ENCODE measurements around the gene DSCAML1.
"Not testable (repeated sequence)": the region's sequence is repeated elsewhere in the genome, so short reads cannot be mapped to it uniquely, and the experiment has no call there.

Gene DSCAML1

GRCh38 chr11:117423046-117423575, 373.9 kb downstream of the DSCAML1 start:
- in situ Hi-C loops (cut with MboI; ENCODE audit: low sequenced_read_pairs) = no loop called here

- in situ Hi-C loops (cut with MboI; ENCODE audit: low sequenced_read_pairs) = no loop called here
These were observed 375.5 kb downstream of the DSCAML1 start for GRCh38 chr11:117421476-117421875.

GRCh38 chr11:117421041-117421440, 376.0 kb downstream of the DSCAML1 start:
- in situ Hi-C loops (cut with MboI; ENCODE audit: low sequenced_read_pairs) = no loop called here

DNA sequence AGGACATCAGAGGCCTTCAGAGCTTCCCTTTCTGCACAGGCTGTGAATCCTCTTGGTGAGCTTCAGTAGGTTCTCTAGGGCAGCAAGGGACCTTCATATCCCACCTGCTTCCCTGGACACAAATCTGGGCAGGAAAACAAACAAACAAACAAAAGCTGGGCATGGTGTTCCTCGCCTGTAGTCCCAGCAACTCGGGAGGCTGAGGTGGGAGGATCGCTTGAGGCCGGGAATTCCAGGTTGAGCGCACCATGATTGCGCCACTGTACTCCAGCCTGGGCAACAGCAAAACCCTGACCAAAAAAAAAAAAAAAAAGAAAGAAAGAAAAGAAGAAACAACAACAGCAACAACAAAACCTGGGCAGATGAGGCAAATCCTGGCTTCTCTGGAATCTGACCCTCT, 376.4 kb downstream of the DSCAML1 start:
- in situ Hi-C loops (cut with MboI; ENCODE audit: low sequenced_read_pairs) = no loop called here

DNA sequence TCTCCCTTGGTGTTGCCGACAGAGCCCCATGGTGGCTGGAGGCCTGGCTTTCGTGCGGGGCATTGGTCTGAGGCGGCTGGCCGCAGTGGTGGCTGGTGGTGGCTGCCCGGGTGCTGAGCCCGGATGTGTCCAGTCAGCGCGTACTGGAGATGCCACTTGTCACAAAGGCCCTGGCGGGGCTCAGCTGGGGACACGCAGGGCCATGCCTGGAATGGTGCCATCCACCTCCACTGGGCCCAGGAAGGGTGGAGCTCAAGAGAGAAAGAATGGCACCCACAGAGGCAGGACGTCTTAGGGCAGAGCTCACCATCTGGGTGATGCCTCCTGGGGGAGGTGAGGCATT, 376.9 kb downstream of the DSCAML1 start:
- in situ Hi-C loops (cut with MboI; ENCODE audit: low sequenced_read_pairs) = no loop called here

DNA sequence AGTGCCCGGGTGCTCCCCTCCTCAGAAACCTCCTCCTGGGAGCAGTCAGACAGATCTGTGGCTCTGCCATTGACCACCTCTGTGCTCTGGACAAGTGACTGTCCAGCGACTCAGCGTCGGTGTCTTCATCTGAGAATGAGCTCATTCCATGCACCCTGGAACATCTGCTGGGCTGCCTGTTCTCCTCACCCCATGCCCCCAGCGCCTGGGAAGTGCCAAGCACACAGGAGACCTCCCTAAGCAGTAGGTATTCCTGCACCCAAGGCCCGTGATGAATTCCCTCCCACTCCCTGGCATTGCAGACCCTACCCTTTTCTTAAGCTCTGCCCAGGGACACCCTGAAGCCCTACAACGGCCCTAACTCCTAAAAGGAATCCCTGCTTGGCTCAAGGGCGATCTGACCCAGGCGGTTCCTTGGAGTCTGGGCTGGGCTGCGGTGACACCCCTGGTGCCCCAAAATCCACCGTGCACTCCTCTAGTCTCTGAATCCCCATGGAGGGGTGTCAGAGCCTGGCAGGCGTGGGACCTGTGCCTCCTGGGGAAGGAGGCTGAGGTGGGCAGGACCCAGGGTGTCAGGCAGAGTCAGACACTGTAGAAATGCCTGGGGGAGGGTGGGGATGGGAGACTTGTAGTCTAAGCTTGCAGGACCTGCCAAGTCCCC, 377.4 kb downstream of the DSCAML1 start:
- in situ Hi-C loops (cut with MboI; ENCODE audit: low sequenced_read_pairs) = no loop called here

- in situ Hi-C loops (cut with MboI; ENCODE audit: low sequenced_read_pairs) = no loop called here
These were observed 378.1 kb downstream of the DSCAML1 start for GRCh38 chr11:117418737-117419481.

- in situ Hi-C loops (cut with MboI; ENCODE audit: low sequenced_read_pairs) = no loop called here
These were observed 379.2 kb downstream of the DSCAML1 start for GRCh38 chr11:117417856-117418255.

- in situ Hi-C loops (cut with MboI; ENCODE audit: low sequenced_read_pairs) = no loop called here
These were observed 379.7 kb downstream of the DSCAML1 start for GRCh38 chr11:117417342-117417741.

DNA sequence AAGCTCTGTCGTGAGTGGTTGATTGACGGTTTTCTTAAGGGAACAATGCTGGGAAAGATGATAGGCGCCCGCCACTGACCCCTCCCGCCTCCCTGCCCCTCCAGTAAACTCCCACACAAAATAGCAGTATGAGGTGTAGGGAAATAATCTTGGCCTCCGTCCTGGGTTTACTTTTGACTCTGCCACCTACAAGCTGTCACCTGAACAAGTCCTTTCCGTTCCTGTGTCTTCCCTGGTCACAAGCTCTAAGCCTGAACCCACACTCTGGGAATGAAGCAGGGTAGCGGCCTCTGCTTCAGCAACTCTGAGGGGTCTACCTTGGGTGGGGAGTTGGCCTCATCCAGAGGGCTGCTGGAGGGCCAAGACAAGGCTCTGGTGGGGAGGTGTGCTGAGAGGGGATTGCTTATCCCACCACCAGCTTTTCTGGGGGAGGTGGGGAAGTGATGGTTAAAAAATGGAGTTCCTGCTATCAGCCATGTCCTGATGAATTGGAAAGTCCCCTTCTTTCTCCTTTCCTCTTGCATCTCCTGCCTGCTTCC, 381.6 kb downstream of the DSCAML1 start:
- in situ Hi-C loops (cut with MboI; ENCODE audit: low sequenced_read_pairs) = no loop called here

- in situ Hi-C loops (cut with MboI; ENCODE audit: low sequenced_read_pairs) = no loop called here
These were observed 382.3 kb downstream of the DSCAML1 start for GRCh38 chr11:117414724-117415123.

- in situ Hi-C loops (cut with MboI; ENCODE audit: low sequenced_read_pairs) = no loop called here
These were observed 383.4 kb downstream of the DSCAML1 start for GRCh38 chr11:117413616-117414015.

DNA sequence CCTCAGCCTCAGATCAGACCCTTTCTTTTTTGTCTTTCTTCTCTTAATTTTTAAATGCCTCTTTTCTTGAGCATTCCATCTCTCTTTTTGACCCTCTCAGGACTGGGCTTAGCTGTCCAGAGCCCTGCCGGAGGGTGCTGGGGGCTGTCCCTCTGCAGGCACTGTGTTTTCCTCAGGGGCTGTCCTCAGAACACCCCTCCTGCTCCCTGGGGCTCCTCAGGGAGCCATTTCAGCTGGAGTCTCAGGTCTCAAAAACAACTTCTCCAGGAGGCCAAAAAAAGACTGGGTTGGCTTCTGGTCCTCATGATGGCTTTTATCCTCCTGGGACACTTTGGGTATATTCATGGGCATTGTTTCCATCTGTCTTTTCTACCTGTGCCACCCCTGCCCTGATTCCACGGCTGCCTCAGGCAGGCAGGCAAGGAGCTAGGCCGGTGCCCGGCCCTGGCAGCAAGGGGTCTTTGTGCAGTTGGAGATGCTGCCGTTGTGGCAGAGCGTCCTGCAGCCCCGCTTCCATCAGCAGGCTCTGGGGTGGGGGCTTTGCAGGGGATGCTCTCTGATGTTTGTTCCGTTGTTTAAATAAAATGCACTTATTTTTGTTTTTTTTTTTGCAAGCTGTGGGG, 384.3 kb downstream of the DSCAML1 start:
- in situ Hi-C loops (cut with MboI; ENCODE audit: low sequenced_read_pairs) = no loop called here

DNA sequence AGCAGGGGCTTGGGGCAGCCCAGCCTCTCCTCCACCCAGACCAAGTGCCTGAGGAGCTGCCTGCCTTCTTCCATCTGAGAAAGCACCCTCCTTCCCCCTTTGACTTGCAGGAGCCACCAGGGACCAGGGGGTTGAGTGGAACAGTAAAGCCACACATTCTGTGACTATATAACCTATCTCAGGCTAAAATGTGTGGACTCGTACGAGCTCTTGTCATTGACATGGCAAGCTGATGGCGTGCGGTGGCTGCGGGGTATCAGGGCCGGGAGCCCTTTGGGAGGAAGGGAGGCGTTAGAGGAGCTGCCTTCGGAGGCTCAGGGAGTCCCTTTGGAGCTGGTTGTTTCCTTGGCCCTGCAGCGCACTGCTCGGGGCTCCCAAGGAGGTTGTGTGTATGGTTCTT, 384.8 kb downstream of the DSCAML1 start:
- in situ Hi-C loops (cut with MboI; ENCODE audit: low sequenced_read_pairs) = no loop called here

DNA sequence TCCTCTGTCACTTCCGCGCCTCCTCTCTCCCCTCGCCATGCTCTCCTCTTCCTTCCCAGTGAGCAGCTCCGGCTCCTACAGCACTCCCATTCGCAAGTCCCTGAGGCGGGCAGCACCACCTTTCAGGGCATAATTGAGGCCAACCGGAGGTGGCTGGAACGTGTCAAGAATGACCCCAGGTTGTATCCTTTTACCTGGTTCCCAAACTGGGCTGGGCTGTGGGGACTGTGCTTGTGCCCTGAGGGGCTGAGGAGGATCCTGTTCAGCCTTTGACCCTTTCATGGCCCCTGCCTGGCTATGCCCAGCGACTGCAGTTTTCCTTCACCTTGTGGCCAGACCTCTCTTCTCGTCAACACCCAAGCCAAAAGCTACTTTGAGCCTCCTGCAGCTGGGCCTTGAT, 385.3 kb downstream of the DSCAML1 start:
- in situ Hi-C loops (cut with MboI; ENCODE audit: low sequenced_read_pairs) = no loop called here

- in situ Hi-C loops (cut with MboI; ENCODE audit: low sequenced_read_pairs) = no loop called here
These were observed 385.9 kb downstream of the DSCAML1 start for GRCh38 chr11:117410861-117411710.

GRCh38 chr11:117410238-117410637, 386.8 kb downstream of the DSCAML1 start:
- in situ Hi-C loops (cut with MboI; ENCODE audit: low sequenced_read_pairs) = no loop called here

DNA sequence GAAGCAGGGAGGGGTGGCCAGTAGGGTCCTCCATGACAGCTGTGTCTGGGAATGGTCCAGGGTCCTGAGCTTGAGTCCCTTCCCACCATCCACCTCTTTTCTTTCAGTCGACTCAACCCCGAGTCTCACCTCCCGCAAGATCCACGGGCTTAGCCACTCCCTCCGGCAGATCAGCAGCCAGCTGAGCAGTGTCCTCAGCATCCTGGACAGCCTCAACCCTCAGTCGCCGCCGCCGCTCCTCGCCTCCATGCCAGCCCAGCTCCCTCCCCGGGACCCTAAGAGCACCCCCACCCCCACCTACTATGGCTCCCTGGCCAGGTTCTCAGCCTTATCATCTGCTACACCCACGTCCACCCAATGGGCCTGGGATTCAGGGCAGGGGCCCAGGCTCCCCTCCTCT, 387.5 kb downstream of the DSCAML1 start:
- in situ Hi-C loops (cut with MboI; ENCODE audit: low sequenced_read_pairs) = no loop called here

GRCh38 chr11:117408356-117408755, 388.7 kb downstream of the DSCAML1 start:
- in situ Hi-C loops (cut with MboI; ENCODE audit: low sequenced_read_pairs) = no loop called here

DNA sequence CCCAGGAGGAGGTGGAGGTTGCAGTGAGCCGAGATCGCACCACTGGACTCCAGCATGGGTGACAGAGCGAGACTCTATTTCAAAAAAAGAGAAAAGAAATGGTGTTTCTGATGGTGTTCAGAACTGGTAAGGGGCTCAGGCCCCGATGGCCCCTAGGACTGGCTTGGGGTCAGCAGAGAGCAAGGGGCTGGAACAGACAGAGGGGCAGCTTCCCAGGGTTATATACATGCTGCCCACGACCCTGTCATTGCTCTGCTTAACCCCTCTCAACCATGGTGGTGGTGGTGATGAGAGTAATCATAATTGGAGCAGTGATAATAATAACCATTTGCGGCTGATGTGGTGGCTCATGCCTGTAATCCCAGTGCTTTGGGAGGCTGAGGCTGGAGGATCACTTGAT, 390.0 kb downstream of the DSCAML1 start:
- in situ Hi-C loops (cut with MboI; ENCODE audit: low sequenced_read_pairs) = no loop called here

DNA sequence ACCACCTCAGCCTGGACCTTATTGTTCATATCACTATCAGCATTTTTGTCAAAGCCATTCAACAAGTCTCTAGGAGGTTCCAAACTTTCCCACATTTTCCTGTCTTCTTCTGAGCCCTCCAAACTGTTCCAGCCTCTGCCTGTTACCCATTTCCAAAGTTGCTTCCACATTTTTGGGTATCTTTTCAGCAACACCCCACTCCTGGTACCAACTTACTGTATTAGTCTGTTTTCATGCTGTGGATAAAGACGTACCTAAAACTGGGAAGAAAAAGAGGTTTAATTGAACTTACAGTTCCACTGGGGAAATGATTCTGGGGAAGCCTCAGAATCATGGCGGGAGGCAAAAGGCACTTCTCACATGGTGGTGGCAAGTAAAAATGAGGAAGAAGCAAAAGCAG, 391.1 kb downstream of the DSCAML1 start:
- in situ Hi-C loops (cut with MboI; ENCODE audit: low sequenced_read_pairs) = not testable (repeated sequence)

All from HL-60/S4 treated with phorbol 12-myristate 13-acetate at 8.2 ng/mL for 4 days and 3 days (cell line).